Neural progenitor cell (in vitro differentiated cells): ENCODE measurements around the gene CC2D1A.

Experiments used
- EZH2 ChIP-seq: fragments of 200-600 bp; sonication (generic); IDR thresholded peaks from 2 replicates; pipeline ENCODE4 v1.6.1; 2017; ENCODE audit warnings: antibody characterized with exemption, mild to moderate bottlenecking, moderate library complexity
- EZH2phosphoT487 ChIP-seq: fragments of 200-600 bp; sonication (generic); IDR thresholded peaks from 2 replicates; pipeline ENCODE4 v1.6.1; 2017; ENCODE audit warnings: antibody characterized with exemption
- TF ChIP-seq, protein P1 (sequence below): fragments of 200-600 bp; sonication (generic); IDR thresholded peaks from 2 replicates; pipeline ENCODE4 v1.5.1; 2017; ENCODE audit warnings: antibody characterized with exemption, mild to moderate bottlenecking

GRCh38 chr19:13917888-13918406 is 11.9 kb downstream of the CC2D1A start:
- TF ChIP-seq, protein P1, sequence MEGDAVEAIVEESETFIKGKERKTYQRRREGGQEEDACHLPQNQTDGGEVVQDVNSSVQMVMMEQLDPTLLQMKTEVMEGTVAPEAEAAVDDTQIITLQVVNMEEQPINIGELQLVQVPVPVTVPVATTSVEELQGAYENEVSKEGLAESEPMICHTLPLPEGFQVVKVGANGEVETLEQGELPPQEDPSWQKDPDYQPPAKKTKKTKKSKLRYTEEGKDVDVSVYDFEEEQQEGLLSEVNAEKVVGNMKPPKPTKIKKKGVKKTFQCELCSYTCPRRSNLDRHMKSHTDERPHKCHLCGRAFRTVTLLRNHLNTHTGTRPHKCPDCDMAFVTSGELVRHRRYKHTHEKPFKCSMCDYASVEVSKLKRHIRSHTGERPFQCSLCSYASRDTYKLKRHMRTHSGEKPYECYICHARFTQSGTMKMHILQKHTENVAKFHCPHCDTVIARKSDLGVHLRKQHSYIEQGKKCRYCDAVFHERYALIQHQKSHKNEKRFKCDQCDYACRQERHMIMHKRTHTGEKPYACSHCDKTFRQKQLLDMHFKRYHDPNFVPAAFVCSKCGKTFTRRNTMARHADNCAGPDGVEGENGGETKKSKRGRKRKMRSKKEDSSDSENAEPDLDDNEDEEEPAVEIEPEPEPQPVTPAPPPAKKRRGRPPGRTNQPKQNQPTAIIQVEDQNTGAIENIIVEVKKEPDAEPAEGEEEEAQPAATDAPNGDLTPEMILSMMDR = no peak
- TF ChIP-seq EZH2 = no peak
- no peak for TF ChIP-seq EZH2phosphoT487
